Subcutaneous adipose tissue (tissue), 4 donors: Measurements from ENCODE around the gene WDR64. TPM values are rescaled to one million over a fixed set of nuclear protein-coding genes. Genes with fewer than 3 reads are reported as not detected.

Source experiments
- CTCF ChIP-seq: fragments of 450-650 bp; IDR thresholded peaks from one replicate; pipeline ENCODE4 v1.5.1; 2016; ENCODE audit warnings: low read depth, mild to moderate bottlenecking, control low read depth, antibody characterized with exemption, moderate library complexity
- total RNA-seq, 4 donors: library from RNA; depleted of rRNA; stranded (reverse); fragments of >200 nt; gene quantifications; one replicate each; pipeline ENCODE4 v1.1.0, GENCODE V29; 2016

WDR64 gene
- total RNA-seq, 4 donors from 2014 or later: not detected

GRCh38 chr1:241666419-241666818 is 14.3 kb downstream of the WDR64 start:
- TF ChIP-seq CTCF: no peak

GRCh38 chr1:241672301-241672700 is 20.2 kb downstream of the WDR64 start:
- no peak for TF ChIP-seq CTCF

GRCh38 chr1:241674805-241675384 is 22.8 kb downstream of the WDR64 start:
- TF ChIP-seq CTCF: no peak

GRCh38 chr1:241675983-241676382 is 23.9 kb downstream of the WDR64 start:
- TF ChIP-seq CTCF: no peak

- TF ChIP-seq CTCF: no peak
Observed at GRCh38 chr1:241677201-241677600, 25.1 kb downstream of the WDR64 start.

- no peak for TF ChIP-seq CTCF
Observed at GRCh38 chr1:241678536-241678935, 26.5 kb downstream of the WDR64 start.

GRCh38 chr1:241679404-241679803 is 27.3 kb downstream of the WDR64 start:
- TF ChIP-seq CTCF: no peak

GRCh38 chr1:241679961-241680360 is 27.9 kb downstream of the WDR64 start:
- no peak for TF ChIP-seq CTCF
